Measurements from ENCODE around the gene IL13.

IL13 gene

DNA sequence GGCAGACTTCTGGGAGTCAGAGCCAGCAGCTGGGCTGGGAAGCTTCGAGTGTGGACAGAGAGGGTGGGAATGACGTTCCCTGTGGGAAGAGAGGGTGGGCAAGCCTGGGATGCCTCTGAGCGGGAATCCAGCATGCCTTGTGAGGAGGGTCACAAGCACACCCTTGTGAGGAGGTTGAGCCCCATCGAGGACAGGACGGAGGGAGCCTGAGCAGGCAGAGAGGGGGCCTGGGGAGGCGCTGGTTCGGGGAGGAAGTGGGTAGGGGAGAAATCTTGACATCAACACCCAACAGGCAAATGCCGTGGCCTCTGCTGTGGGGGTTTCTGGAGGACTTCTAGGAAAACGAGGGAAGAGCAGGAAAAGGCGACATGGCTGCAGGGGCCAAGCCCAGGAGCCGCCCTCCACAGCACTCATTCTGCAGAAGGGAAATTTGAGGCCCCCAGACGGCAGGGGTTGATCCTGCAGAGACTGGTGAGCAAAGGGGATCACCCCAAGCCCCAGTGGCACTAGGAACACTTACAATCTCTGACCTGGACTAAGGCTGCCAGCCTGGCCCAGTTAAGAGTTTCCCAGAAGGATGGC is 1.1 kb upstream of the IL13 start:
- DNase-seq = no peak

DNA sequence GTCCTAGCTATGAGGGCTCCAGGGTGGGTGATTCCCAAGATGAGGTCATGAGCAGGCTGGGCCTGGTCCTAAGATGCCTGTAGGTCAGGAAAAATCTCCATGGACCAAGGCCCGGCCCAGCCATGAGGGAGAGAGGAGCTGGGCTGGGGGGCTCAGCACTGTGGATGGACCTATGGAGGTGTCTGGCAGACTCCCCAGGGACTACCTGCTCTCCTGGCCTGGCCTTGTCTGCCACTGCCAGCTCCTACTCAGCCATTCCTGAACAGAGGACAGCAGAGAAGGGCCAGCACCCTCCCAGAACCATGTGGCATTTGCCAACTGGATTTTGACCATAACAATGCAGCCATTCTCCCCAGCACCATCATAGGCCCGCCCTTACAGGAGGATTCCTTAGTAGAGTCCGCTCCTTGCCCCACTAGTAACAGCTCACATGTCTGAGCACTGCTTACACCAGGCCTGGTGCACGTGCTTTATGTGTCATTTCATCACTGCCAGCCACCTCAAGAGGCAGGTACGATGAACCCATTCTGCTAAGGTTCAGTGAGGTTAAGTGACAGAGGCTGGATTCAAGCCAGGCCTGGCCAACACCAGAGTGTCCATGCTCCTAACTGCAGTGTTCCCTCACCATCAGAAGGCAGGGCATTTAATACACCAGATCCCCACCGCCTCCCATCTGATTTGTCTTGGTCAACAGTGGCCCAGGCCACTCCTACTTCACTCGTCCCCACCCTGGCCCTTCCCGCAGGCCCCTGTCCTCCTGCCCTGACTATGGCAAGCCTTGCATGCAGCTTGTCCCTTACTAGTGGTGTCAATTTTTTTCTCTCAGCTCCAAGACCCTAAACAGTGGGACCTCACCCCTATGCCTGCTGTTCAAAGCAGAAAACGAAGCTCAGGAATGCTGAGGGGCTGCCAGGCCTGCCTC is 669 bp downstream of the IL13 start:
- no peak for DNase-seq

DNA sequence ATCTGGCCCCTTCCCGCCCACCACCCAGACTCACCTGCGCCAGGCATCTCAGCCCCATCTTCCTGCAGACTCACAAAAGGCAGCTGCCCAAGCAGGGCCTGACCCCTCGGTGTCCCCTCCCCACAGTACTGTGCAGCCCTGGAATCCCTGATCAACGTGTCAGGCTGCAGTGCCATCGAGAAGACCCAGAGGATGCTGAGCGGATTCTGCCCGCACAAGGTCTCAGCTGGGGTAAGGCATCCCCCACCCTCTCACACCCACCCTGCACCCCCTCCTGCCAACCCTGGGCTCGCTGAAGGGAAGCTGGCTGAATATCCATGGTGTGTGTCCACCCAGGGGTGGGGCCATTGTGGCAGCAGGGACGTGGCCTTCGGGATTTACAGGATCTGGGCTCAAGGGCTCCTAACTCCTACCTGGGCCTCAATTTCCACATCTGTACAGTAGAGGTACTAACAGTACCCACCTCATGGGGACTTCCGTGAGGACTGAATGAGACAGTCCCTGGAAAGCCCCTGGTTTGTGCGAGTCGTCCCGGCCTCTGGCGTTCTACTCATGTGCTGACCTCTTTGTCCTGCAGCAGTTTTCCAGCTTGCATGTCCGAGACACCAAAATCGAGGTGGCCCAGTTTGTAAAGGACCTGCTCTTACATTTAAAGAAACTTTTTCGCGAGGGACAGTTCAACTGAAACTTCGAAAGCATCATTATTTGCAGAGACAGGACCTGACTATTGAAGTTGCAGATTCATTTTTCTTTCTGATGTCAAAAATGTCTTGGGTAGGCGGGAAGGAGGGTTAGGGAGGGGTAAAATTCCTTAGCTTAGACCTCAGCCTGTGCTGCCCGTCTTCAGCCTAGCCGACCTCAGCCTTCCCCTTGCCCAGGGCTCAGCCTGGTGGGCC is 1.9 kb downstream of the IL13 start:
- no peak for DNase-seq

DNA sequence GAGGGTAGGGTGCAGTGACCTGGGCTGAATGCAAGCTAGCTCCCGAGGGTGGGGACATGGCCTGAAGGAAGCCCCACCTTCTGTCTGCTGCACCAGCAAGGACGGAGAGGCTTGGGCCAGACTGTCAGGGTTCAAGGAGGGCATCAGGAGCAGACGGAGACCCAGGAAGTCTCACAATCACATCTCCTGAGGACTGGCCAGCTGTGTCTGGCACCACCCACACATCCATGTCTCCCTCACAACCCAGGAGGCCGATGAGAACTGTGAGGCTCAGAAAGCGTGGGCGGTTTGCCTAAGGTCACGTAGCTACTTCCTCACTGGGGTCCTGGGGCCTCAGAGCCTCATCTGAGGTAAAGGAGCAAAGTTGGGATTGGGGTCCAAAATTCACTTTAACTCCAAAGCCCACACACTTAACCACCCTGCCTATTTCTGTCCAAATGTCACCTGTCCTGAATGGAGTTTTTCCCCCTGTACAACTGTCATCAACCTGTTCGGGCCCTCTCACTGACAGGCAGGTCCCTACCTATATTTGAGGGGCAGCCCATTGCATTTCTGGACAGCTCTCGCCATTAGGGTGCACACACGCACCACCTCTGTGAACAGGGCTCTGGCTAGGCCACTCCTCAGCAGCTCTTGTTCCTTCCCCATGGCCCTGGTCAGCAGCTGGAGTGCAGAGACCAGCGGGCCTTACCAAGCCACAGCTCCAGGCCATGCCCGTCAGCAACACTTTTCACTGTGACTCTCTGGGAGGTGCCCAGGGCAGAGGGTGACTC is 3.4 kb downstream of the IL13 start:
- no peak for DNase-seq

DNA sequence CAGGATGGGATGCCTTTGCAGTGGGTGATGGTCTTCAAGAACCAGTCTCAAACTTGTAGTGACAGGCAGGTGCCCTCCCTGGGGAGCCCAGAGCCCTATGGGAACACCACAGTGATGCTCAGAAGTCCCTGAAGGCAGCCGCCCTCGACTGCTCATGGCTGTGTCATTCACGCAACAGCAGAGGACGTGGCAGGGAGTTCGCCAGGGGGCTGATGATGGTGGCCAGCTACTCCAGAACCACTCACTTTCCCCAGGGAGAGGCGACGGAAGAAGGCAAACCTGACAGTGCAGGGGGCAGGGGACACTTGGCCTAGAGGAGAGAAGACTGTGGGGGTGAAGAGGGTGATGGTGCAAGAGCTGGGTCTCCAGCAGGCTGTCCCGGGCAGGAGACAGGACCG is 4.0 kb downstream of the IL13 start:
- no peak for DNase-seq

DNA sequence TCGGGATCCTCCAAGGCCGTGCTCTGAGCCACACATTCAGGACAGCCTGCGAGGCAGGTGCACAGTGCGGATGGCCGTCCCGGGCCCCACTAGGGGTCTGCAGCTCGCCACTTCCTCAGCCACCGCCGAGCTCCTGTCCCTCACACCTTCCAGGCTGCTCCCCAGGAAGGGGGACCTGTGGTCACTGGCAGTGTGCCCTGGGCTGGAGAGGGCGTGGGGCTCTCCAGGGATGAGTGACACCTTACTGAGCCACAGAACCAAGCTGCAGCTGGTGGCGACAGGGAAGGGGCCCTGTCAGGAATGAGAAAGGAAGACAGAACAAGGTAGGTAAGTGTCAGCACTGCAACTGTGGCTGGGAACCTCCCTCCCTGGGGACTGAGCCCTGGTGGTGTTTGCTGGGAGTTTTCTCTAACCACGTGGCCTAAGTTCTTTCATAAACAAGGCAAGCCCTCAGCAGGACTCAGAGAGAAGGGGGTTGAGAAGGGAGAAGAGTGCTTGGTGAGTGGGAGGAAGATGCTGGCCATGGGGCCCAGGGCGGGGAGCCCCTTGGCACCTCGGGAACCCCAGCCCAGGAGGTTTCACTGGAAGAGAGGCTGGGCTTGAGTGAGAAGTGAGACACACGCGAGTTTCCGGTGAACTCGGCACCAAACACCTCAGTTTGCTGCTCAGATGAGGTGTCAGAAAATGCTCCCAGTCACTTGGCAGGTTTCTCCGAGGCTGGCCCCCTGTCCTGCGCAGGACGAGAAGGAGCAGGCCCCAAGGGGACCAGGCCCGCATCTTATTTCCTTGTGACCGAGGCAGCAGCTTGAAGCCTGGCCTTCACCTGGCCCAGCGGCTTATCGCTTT is 5.2 kb downstream of the IL13 start:
- DNase-seq = no peak

DNA sequence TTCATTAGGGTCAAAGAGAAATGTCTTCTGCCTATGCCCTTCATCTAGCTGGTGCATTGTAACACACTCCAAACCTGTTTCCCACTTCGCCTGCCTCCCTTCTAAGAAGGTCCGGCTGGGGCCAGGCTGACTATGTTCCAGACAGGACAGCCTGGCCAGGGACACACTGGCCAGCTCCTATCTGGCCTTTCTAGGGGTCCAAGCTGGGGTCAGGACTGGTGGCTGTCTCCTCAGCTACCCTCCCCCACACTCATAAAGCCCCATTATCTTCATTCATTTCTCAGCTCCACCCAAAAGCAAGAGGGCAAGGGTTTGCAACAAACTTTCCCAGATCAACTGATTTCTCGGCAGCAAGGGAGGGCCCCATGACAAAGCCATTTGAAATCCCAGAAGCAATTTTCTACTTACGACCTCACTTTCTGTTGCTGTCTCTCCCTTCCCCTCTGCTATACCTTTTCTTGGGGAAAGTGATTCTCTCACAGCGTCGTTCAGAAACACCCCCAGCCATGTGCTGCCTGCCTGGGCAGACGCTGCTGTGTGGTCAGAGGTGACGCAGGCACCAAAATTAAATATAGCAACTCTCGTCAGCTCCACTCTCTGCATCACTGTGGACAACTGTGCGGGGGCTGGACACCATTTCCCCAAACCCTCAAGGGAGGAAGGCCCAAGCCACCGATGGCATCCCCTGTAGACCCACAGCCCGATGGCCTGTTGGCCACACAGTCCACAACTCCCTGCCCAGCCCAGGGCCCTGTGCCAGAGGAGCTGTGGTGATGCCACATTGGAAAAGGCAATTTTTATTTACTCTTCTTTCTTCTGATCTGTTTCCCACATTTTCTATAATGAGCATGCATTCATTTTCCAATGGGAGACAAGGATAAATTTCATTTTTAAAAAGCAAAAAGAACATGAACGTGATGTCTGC is 6.1 kb downstream of the IL13 start:
- DNase-seq = no peak

DNA sequence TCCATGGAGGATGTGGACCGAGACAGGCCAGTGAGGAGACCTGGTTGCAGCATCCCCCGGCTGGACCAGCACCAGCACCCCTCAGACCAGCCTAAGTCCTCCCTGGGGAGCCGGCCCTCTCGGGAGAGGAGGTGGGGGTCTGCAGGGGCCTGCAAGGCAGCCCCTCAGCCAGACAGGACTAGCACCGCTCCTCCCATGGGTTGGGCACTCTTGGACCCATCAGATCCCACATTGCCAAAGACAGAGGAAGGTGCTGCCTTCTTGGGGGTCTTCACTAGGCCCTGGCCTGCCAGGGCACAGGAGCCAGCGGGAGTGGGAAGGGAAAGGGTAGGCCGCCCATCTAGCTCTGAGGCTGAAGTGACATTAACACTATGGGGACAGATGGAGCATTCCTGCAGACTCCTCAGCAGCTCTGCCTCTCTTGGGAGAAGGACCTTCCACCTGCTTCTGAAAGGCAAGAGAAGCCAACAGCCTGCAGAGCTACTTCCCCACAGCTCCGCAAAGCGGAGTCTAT is 6.8 kb downstream of the IL13 start:
- DNase-seq = no peak

DNA sequence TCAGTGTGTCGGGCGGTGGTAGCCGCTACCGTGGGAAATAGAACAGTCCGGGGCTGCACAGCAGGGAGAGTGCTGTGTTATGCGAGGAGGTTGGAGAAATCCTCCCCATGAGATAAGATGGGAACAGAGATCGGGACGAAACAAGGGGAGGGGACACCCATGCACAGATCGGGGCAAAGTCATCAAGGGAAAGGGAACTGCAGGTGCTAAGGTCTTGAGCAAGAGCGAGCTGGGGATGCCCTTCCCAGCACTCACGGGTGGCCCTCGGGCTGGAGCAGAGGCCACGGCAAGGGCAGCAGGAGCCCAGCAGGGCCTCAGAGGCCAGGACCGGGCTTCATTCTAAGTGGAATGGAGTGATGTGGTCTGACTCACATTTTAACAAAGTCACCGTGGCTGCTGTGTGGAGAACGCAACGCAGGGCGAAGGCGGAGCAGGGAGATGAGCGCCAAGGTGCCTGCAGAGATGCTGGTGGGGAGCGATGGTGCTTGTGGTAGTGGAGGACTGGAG is 7.7 kb downstream of the IL13 start:
- DNase-seq = no peak

DNA sequence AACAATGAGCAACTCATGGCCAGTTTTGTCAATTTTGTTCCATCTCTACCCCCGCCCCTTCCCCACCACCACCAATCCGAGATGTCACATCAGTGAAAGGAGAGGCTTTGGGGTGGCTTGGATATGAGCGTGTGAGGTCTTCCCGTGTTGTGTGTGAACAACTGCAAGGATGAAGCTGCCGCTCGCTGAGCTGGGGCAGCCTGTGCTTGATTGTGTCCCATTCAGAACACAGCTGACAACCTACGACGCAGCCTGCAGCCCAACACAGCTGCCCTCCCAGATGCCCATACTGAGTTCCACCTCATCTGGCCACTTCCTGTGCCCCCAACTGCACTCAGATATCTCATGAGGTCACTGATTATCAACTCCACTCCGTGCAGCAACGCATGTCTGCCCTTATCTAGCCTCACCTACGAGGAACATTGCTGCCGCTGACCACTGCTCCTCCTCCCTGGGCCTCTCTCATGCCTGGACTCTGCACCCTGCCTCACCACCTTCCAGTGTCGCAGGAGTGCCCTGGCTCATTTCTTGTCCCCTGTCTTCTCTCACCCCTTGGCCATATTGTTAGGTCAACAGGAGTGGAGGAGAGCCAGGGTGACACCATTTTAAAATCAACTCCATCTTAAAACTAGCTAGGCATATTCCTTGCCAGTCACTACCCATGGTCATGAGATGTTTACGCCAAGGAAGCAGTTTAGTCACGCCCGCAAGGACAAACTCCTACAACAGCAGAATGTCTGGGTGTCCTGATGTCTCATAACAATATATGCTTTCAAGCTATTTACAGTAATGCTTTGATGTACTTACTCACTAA is 8.5 kb downstream of the IL13 start:
- no peak for DNase-seq

DNA sequence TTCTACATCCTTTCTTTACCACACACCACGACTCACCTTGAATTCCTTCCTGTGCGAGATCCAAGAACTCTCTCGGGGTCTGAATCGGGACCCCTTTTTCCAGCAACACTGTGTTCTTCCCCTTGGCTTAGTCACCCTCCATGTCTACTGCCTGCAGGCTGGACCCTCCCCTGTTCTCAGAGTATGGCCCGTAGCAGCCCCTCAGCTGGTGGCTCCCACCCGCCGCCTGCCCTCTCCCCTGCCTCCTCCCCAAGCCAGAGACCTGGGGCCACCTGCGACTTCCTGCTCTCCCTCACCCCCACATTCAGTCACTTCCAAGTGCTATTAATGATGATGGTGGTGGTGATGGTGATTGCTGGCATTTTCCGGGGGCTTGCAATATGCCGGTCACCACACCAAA is 9.3 kb downstream of the IL13 start:
- no peak for DNase-seq

DNA sequence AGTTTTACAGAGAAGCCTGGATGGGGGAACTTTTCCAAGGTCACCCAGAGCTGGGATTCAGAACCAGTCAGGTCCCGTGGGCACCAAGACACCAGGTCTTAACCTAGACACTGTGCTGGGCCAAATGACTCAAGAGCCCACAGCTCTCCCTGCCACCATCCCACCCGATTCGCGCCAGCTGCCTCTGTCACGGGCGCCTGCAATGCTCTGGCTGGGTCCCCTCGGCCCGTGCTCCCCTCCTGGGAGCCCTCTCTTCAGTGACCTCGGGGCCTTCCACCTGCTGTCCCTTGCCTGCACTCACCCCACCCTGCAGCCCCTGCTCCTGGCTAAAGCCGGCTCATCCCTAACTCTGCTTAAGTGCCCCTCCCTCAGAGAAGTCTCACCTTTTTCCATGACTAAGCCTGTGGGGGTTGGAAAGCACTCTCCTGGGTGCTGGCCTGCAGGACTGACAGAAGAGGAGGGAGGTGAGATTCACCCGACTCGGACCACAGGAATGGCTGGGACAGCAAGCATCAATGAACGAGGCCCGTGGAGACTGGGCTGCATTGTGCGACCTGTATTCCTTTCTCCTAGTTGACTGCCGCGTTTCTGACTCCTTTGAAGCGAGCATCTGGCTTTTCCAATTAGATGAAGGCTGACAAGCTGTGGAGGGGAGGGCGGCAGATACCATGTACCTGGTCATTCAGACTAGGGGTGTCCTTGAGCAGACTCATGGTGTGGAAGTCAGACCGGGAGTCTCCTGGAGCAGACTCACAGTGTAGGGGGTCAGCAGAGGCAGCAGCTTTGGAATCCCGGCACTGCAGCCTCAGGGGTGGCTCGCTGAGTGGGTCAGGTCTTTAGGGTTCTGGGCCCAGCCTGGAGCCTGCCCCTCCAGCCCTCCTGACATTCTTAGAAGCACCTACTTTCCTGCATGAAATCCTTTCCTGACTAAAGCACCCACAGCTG is 10.1 kb downstream of the IL13 start:
- no peak for DNase-seq

DNA sequence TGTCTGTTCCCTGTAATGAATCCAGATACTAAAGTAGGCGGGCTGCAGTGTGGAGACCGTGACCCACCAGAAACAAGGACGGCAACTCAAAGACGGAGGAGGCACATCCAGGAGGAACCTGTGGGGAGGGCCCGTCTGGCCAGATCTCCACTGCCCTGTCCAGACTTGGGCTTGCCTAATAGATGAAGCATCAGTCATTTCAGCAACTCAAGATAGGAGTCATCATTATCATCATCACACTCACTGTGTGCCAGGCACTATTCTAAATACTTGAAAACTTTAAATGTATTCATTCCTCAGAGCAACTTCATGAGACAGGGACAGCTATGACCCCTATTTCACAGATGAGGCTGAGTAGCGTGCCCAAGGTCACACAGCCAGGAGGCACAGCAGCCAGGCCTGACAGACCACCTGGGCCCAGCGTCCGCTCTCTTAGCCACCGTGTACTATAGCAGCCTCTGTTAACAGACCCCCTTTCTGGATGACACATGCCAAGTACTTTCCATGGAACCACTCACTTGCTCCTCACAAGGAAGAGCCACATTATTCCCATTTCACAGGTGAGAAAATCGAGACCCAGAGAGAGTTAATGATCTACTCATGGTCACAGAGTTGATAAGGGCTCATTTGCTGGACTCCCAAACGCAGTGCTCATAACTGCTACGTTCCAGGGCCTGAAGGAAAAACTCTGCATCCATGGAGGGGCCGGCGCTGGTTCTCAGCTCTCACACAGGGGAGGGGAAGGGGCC is 10.9 kb downstream of the IL13 start:
- no peak for DNase-seq

DNA sequence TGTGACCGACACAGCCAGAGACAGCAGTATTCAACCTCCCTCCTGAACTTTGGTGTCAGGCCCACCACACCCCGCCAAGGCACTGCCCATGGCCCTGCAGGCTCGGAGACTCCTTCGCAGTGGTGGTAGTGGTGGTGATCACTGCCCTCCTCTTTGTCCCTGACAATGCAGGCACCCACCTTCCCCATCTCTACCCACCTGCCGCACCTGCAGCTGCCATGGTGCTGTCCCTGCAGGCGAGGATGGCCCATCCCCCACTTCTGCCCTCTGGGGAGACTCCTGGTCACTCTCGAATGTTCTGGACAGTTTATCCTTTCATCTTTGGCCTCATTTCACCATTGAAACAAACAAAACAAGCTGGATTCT is 11.5 kb downstream of the IL13 start:
- DNase-seq = no peak

DNA sequence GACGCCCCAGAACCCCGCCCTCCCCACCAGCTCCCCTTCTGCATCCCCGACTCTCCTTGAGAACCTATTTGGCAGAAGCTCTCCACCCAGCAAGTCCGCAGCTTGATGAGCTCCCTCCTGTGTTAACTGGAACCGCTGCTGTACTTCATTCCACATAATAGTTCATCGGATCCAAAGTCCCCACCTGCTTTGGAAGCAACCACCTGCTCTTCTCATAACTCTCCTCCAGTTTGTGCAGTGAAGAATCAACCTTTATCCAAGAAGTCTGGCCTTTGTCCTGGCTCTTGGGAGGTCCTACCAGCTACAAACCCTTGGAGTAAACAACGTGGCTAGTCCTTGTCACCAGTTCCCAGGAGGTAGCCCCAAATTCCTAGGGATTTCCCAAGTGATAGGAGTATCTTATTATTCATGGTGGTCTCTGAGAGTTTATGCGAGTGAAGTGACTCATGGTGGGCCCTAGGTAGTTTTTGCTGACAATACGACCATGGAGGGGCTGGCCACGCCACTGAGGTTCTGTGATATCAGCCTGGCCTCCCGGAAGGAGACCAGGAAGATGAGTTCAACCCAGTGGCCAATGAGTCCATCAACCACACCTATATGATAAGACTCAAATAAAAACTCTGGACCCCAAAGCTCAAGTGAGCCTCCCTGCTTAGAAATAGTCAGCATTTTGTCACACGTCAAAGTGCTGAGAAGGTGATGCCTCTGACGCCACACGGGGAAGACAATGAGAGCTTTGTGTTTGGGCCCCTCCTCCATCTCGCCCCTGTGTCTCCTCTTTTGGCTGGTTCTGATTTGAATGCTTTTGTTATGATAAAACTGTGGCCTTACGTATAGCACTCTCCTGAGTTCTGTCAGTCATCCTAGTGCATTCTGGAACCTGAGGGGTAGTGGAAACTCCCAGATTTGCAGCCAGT is 12.3 kb downstream of the IL13 start:
- DNase-seq = no peak

DNA sequence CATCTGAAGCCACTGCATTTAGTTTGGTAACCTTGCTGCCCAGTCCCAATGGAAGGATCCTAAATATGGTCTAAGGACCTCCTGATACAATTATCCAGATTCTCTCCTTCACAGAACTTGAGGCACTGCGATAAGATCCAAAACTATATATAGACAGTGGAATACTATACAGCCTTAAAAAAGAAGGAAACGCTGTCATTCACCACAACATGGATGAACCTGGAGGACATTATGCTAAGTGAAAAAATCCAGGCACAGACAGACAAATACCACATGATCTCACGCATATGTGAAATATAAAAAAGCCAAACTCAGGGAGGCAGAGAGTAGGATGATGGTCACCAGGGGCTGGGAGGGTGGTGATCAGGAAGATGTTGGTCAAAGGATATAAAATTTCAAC is 13.0 kb downstream of the IL13 start:
- no peak for DNase-seq

Data from retina (tissue), 1 donor.